Calu3 (cell line): ENCODE results near the gene BHLHE40. TPM values are rescaled to one million over a fixed set of nuclear protein-coding genes. Genes with fewer than 3 reads are reported as not detected.
A peak's percentile ranks its signal among the peaks of the same experiment; 100 is the strongest.

Source experiments
- BruUV-seq: library from RNA; stranded (reverse); fragments of 400-500 nt; replicated peaks from 2 replicates; lab custom pipeline; 2021; lab: Mats Ljungman, UMichigan
- CTCF ChIA-PET: fragments of 300-600 bp; sonication (Branson Sonifier 250); formaldehyde crosslinking; loops from one replicate; lab custom pipeline; 2022; ENCODE audit warnings: antibody characterized with exemption; lab: Charles Lee
- DNase-seq: peaks from one replicate; pipeline ENCODE4 v3.0.0; 2022
- H3K27ac Mint-ChIP-seq: one replicate; pipeline ENCODE4 v1.8.0; 2022; ENCODE audit warnings: mixed read lengths; ENCODE audit not compliant: unreplicated experiment
- H3K27me3 Mint-ChIP-seq: one replicate; pipeline ENCODE4 v1.8.0; 2022; ENCODE audit warnings: mixed read lengths; ENCODE audit not compliant: unreplicated experiment
- H3K36me3 Mint-ChIP-seq: one replicate; pipeline ENCODE4 v1.8.0; 2022; ENCODE audit warnings: mild to moderate bottlenecking, moderate library complexity, mixed read lengths; ENCODE audit not compliant: insufficient read depth, unreplicated experiment
- H3K4me1 Mint-ChIP-seq: one replicate; pipeline ENCODE4 v1.8.0; 2022; ENCODE audit warnings: mild to moderate bottlenecking, low read depth, mixed read lengths; ENCODE audit not compliant: unreplicated experiment
- H3K4me3 Mint-ChIP-seq: one replicate; pipeline ENCODE4 v1.8.0; 2022; ENCODE audit warnings: mild to moderate bottlenecking, low read depth, moderate library complexity, mixed read lengths; ENCODE audit not compliant: unreplicated experiment
- H3K9me3 Mint-ChIP-seq: one replicate; pipeline ENCODE4 v1.8.0; 2022; ENCODE audit warnings: low read depth, mixed read lengths; ENCODE audit not compliant: unreplicated experiment
- intact Hi-C: fragments of 100-400 bp; cut with micrococcal nuclease; formaldehyde crosslinking; loops from one replicate; pipeline ENCODE4 v1.10.0; 2022; ENCODE audit not compliant: unreplicated experiment
- total RNA-seq: library from RNA; stranded (reverse); gene quantifications from 2 replicates; pipeline ENCODE4 v1.2.3, GENCODE V29; 2022
- TF ChIP-seq, protein P1 (sequence below): fragments of 200-600 bp; IDR thresholded peaks from one replicate; pipeline ENCODE4 v1.8.0; 2022; ENCODE audit warnings: antibody characterized with exemption; ENCODE audit not compliant: unreplicated experiment

BHLHE40 gene
- total RNA-seq, 1 experiment from 2014 or later, result 71.9 TPM

DNA sequence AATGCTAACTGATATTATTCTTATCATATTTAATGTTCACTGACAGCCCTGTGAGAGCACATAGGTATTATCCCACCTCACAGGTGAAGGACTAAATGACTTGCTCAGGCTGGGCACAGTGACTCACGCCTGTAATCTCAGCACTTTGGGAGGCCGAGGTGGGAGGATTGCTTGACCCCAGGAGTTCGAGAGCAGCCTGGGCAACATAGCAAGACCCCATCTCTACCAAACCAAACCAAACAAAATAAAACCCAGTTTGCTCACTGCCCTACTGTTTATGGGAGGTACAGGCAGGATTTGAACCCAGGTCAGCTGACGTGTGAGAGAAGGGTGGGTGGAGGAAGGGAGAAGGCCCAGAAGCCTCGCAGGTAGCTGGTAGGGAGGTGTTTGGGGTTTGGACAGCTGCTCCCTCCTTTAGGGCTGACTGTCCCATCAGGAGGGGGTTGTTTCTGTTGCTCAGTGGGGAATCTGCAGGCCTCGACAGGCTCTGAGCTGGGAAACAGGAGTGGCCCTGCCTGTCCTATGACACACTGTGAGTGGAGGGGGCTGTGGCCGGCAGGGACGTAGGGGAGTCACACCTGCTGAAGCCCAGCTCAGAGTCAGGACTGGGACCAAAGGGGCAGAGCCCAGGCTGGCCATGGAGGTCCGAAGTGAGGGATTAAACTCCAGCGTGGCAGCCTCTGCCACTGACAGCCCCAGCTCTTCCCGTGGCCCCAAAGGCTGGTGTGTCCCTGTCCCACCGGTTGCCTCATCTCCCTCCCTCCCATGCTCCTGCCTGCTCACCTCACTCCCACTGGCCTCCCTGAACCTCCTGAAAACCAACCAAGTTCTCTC is 25.3 kb downstream of the BHLHE40 start:
- Mint-ChIP-seq H3K9me3 (no peaks in the 10 kb centered on the region), H3K27ac (no peak overlapping the region), H3K36me3 (no peaks in the 10 kb centered on the region), H3K4me1 (peaks cover 16% of the 10 kb centered on the region), H3K4me3 (no peak overlapping the region), H3K27me3 (no peaks in the 10 kb centered on the region)
- no TSS peak for BruUV-seq
- intact Hi-C loops, result no loop called here
- CTCF ChIA-PET, result interaction anchor here (0.7 to 1.0 kb wide), 2 partner anchors 8 to 17 kb away, joined by 3 to 4 read pairs; no protein-coding TSS in a partner anchor
- TF ChIP-seq, protein P1, sequence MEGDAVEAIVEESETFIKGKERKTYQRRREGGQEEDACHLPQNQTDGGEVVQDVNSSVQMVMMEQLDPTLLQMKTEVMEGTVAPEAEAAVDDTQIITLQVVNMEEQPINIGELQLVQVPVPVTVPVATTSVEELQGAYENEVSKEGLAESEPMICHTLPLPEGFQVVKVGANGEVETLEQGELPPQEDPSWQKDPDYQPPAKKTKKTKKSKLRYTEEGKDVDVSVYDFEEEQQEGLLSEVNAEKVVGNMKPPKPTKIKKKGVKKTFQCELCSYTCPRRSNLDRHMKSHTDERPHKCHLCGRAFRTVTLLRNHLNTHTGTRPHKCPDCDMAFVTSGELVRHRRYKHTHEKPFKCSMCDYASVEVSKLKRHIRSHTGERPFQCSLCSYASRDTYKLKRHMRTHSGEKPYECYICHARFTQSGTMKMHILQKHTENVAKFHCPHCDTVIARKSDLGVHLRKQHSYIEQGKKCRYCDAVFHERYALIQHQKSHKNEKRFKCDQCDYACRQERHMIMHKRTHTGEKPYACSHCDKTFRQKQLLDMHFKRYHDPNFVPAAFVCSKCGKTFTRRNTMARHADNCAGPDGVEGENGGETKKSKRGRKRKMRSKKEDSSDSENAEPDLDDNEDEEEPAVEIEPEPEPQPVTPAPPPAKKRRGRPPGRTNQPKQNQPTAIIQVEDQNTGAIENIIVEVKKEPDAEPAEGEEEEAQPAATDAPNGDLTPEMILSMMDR, result no peak
- no peak for DNase-seq

GRCh38 chr3:5005367-5005766 is 26.1 kb downstream of the BHLHE40 start:
- Mint-ChIP-seq H3K36me3 (no peaks in the 10 kb centered on the region), H3K27ac (no peak overlapping the region), H3K9me3 (no peaks in the 10 kb centered on the region), H3K4me3 (no peak overlapping the region), H3K4me1 (peaks cover 16% of the 10 kb centered on the region), H3K27me3 (no peaks in the 10 kb centered on the region)
- TF ChIP-seq, protein P1, result no peak
- no TSS peak for BruUV-seq
- intact Hi-C loops, result no loop called here
- CTCF ChIA-PET, result interaction anchor here (1.0 kb wide), 1 partner anchor 7 kb away, joined by 3 read pairs; no protein-coding TSS in a partner anchor
- no peak for DNase-seq

DNA sequence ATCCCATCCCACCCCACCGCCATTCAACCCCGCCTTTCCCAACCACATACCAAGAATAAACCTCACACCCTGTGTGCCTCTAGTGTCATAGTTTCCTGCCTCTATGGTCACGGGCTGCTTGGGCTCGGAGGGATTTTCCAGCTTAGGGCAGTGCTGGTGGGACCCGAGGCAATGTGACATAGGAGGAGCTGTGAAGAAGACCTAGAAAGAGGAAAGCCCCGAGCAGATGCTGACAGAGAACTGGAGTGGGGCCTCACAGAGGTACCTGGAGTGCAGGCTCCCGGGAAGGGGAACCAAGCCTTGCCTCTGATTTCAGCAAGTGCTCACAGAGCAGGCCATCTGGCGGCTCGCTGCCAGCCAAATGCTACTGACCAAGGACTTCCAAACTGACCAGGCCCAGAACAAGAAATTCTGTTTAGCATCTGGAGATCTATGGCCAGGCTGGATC is 27.5 kb downstream of the BHLHE40 start:
- no peaks in the 10 kb centered on the region for H3K36me3 Mint-ChIP-seq
- H3K9me3 Mint-ChIP-seq, result no peaks in the 10 kb centered on the region
- no peak overlapping the region for H3K4me3 Mint-ChIP-seq
- BruUV-seq, result no TSS peak
- H3K27ac Mint-ChIP-seq, result peak overlapping the region; percentile 9
- no peaks in the 10 kb centered on the region for H3K27me3 Mint-ChIP-seq
- intact Hi-C loops, result no loop called here
- CTCF ChIA-PET, result no interaction called here
- DNase-seq, result no peak
- TF ChIP-seq, protein P1, result no peak
- peaks cover 27% of the 10 kb centered on the region for H3K4me1 Mint-ChIP-seq

- intact Hi-C loops, result no loop called here
- no peak for DNase-seq
- Mint-ChIP-seq H3K27me3 (no peaks in the 10 kb centered on the region), H3K27ac (no peak overlapping the region), H3K9me3 (no peaks in the 10 kb centered on the region), H3K36me3 (no peaks in the 10 kb centered on the region), H3K4me3 (no peak overlapping the region), H3K4me1 (peaks cover 38% of the 10 kb centered on the region)
- no TSS peak for BruUV-seq
- CTCF ChIA-PET, result interaction anchor here (1.9 kb wide), 1 partner anchor 15 kb away, joined by 4 read pairs; no protein-coding TSS in a partner anchor
- TF ChIP-seq, protein P1, result no peak
Observed at GRCh38 chr3:5007873-5008272, 28.6 kb downstream of the BHLHE40 start.
